AG10803 (cell line): ENCODE results near the gene RABL2B.

Experiments used
- DNase-seq: peaks from one replicate; pipeline ENCODE4 v3.0.0; 2010; ENCODE audit warnings: low read depth
- H3K4me3 ChIP-seq: 2 replicates; pipeline ENCODE4 v1.5.1; 2011; ENCODE audit warnings: mild to moderate bottlenecking, low read length, control low read depth
- CTCF ChIP-seq: conservative IDR thresholded peaks from 2 replicates; pipeline ENCODE4 v1.5.1; 2011; ENCODE audit warnings: mild to moderate bottlenecking, low read length, control low read depth, inconsistent platforms

Gene RABL2B

GRCh38 chr22:50724616-50725015, 58.8 kb downstream of the RABL2B start:
- TF ChIP-seq CTCF: no peak
- no peak overlapping the region for H3K4me3 ChIP-seq
- DNase-seq: no peak

- TF ChIP-seq CTCF: no peak
- H3K4me3 ChIP-seq: no peak overlapping the region
- no peak for DNase-seq
Observed at GRCh38 chr22:50723991-50724390, 59.4 kb downstream of the RABL2B start.

GRCh38 chr22:50722716-50723428, 60.6 kb downstream of the RABL2B start:
- no peak overlapping the region for H3K4me3 ChIP-seq
- no peak for DNase-seq
- no peak for TF ChIP-seq CTCF

GRCh38 chr22:50722048-50722701, 61.3 kb downstream of the RABL2B start:
- no peak for TF ChIP-seq CTCF
- no peak overlapping the region for H3K4me3 ChIP-seq
- no peak for DNase-seq

- no peak for DNase-seq
- H3K4me3 ChIP-seq: no peak overlapping the region
- no peak for TF ChIP-seq CTCF
Observed at GRCh38 chr22:50721257-50721844, 62.1 kb downstream of the RABL2B start.

GRCh38 chr22:50720301-50721256, 62.9 kb downstream of the RABL2B start:
- H3K4me3 ChIP-seq: no peak overlapping the region
- no peak for DNase-seq
- no peak for TF ChIP-seq CTCF
